PFSK-1 (cell line): Measurements from ENCODE around the gene PRSS21.
A peak's percentile ranks its signal among the peaks of the same experiment; 100 is the strongest.

Experiments
- FOXP2 ChIP-seq: optimal IDR thresholded peaks from 2 replicates; pipeline ENCODE3; 2011; ENCODE audit warnings: borderline replicate concordance, control low read depth, inconsistent platforms; ENCODE audit not compliant: insufficient read depth; ENCODE audit errors: extremely low read length, extremely low read depth
- POLR2AphosphoS5 ChIP-seq: IDR thresholded peaks from 2 replicates; pipeline ENCODE4 v1.6.1; 2012; ENCODE audit warnings: low read depth, mild to moderate bottlenecking, control low read depth, low read length, moderate library complexity
- SIN3A ChIP-seq: IDR thresholded peaks from 2 replicates; pipeline ENCODE4 v1.6.1; 2012; ENCODE audit warnings: mild to moderate bottlenecking, low read length, moderate library complexity, borderline replicate concordance; ENCODE audit not compliant: insufficient read depth
- TAF1 ChIP-seq: IDR thresholded peaks from 2 replicates; pipeline ENCODE4 v1.6.1; 2012; ENCODE audit warnings: low read length, control low read depth, borderline replicate concordance; ENCODE audit not compliant: insufficient read depth
- TF ChIP-seq, protein P1 (sequence below), 2 experiments: IDR thresholded peaks; 2 replicates each; pipeline versions ENCODE4 v1.6.1 to v1.8.0; 2011 to 2012; ENCODE audit warnings: low read depth in 2 of 2, low read length in 2 of 2, control low read depth in 1 of 2, inconsistent platforms in 1 of 2, mild to moderate bottlenecking in 1 of 2, moderate library complexity in 1 of 2; ENCODE audit not compliant: insufficient read depth in 1 of 2

PRSS21 gene

DNA sequence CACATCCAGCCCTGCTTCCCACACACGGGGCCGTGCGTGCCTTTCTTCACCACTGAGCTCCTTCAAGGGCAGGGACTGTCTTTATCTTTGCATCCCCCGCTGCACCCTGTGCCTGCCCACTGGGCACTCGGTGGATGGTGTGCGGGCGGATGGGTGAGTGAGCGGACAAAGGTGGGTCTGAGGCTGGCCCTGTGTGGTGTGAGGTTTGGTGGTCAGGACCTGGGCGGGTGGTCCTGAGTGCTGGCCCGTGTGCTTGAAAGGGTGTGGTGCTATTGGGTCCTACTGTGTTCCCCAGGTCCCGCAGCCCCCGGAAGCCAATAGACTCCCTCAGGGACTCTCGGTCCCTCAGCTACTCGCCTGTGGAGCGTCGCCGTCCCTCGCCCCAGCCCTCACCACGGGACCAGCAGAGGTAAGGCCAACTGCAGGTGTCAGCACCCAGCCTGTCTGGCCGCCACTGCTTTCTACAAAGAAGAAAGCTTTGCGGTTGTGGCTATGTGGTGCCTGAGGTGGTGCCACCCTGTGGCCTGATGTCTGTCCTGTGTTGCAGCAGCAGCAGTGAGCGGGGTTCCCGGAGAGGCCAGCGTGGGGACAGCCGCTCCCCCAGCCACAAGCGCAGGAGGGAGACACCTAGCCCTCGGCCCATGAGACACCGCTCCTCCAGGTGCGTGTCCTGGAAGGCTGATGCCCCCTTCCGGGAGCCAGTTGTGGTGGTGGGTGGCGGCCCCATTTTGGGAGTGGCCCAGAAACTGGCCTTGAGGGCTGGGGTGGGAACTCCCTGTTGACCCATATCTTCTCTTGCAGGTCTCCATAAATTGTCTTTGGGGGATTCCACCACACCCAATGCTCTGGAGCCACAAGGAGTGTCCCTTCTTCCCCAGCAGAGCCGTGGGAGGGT lies 46.7 kb upstream of the PRSS21 start:
- TF ChIP-seq, protein P1, sequence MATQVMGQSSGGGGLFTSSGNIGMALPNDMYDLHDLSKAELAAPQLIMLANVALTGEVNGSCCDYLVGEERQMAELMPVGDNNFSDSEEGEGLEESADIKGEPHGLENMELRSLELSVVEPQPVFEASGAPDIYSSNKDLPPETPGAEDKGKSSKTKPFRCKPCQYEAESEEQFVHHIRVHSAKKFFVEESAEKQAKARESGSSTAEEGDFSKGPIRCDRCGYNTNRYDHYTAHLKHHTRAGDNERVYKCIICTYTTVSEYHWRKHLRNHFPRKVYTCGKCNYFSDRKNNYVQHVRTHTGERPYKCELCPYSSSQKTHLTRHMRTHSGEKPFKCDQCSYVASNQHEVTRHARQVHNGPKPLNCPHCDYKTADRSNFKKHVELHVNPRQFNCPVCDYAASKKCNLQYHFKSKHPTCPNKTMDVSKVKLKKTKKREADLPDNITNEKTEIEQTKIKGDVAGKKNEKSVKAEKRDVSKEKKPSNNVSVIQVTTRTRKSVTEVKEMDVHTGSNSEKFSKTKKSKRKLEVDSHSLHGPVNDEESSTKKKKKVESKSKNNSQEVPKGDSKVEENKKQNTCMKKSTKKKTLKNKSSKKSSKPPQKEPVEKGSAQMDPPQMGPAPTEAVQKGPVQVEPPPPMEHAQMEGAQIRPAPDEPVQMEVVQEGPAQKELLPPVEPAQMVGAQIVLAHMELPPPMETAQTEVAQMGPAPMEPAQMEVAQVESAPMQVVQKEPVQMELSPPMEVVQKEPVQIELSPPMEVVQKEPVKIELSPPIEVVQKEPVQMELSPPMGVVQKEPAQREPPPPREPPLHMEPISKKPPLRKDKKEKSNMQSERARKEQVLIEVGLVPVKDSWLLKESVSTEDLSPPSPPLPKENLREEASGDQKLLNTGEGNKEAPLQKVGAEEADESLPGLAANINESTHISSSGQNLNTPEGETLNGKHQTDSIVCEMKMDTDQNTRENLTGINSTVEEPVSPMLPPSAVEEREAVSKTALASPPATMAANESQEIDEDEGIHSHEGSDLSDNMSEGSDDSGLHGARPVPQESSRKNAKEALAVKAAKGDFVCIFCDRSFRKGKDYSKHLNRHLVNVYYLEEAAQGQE (IDR thresholded peaks at IDR 0.05; ENCODE audit: insufficient read depth in 1 of 2, low read depth in 2 of 2, low read length in 2 of 2): no peak
- no peak for TF ChIP-seq TAF1
- TF ChIP-seq SIN3A: no peak
- no peak for TF ChIP-seq POLR2AphosphoS5

DNA sequence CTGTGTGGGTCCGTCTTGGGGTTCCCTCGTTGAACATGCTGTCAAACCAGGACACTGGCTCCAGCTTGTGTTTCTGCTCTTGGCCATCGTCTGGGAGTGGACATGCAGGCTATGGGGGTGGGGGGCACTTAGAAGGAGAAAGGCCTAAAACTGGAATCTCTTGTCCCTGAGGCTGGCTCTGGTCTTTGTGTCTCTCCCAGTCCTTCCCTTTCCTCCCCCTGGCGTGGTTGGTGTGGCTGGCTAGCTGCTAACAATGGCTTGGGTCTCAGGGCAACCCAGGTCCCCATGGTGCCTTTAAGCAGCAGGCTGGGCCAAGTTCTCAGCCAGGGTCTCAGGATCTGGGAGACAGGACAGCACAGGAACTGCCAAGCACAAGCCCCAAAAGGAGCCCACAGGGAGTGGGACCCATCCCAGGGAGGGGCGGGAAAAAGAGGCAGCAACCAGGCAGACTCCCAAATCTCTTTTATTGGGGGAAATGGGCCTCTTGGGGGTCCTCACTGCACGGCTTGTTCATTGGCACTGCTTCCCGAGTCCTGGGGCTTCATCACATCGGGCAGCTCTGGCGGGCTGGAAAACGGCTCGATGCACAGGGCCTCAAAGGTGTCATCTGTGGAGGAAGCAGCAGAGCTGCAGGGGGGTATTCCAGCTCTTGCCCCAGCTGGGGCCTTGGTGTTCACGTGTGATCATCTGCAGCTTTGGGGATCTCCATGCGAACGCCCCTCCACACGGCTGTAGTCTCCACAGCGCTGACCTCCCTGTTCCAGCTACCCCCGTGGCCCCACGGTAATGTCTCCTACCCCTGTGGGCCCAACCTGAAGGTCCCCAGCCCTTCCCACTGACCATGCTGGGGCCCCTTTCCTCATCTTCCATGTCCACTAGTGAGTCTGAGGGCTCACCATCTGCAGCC lies 45.3 kb upstream of the PRSS21 start:
- TF ChIP-seq POLR2AphosphoS5 (peak; percentile 35), TAF1 (no peak)

DNA sequence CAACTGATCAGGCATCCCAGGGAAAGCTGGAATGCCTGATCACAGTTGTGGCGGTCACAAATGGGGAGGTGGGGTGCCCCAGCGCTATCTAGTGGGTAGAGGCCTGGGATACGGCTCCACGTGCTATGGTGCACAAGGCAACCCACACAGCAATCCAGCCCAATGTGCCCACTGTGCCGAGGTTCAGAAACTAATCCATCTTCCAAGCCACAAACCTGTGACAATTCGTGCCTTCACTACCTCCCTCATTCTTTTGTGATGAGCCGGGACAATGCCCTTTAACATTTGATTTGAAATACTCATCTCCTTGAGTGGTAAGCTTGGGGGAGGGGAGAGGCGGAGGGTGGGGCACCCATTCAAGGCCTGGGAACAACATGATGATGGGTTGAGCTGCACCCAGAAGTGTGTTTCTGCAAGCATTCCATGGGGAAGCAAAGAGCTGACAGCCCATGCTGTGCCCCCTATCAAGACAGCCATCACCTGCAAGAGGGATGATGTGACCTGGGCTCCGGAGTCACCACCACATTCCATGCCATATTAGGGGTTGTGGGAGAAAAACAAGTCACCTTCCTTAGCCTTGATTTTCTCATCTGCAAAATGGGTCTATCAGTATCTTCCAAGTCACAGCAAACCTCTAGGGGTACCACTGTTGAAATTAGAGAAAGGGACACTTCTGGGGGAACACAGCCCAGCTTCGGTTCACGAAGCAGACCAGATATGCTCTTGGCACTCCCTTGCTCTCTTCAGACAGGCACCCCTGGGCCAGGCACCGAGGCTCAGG lies 43.7 kb upstream of the PRSS21 start:
- TF ChIP-seq TAF1: no peak
- no peak for TF ChIP-seq SIN3A

DNA sequence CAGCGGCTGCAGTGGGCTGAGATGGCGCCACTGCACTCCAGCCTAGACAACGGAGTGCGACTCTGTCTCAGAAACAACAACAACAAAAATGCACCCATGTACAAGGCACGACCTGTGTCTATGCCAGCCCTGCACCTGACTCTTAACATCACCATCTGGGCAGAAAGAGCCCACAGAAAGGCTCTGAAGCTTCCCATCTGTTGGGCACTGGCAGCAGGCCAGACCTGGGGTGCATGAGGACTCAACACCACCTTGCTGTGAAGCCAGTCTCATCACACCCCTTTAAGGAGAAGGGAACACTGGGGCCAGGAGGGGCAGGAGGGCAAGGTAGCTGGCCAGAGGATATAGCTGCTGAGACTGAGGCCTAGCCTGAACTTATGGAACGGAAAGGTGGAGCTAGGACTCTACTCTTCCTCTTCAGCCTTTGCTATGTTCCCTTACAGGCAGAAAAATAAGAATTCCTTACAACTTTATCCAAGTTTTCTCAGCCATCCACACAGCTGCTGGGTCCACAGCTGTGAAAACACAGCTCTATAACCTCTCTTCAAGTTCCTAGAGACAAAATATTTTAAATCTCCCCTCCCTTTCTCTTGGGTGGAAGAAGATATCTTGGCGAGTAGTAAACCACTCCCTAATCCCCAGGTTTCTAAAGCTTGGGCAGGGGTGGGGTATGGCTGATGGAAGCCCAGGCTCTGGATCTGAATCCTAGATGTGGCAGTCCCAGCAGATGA lies 42.7 kb upstream of the PRSS21 start:
- TF ChIP-seq POLR2AphosphoS5 (no peak), SIN3A (no peak), TAF1 (no peak), FOXP2 (no peak)
- TF ChIP-seq, protein P1 (IDR thresholded peaks at IDR 0.05; ENCODE audit: insufficient read depth in 1 of 2, low read depth in 2 of 2, low read length in 2 of 2): no peak

DNA sequence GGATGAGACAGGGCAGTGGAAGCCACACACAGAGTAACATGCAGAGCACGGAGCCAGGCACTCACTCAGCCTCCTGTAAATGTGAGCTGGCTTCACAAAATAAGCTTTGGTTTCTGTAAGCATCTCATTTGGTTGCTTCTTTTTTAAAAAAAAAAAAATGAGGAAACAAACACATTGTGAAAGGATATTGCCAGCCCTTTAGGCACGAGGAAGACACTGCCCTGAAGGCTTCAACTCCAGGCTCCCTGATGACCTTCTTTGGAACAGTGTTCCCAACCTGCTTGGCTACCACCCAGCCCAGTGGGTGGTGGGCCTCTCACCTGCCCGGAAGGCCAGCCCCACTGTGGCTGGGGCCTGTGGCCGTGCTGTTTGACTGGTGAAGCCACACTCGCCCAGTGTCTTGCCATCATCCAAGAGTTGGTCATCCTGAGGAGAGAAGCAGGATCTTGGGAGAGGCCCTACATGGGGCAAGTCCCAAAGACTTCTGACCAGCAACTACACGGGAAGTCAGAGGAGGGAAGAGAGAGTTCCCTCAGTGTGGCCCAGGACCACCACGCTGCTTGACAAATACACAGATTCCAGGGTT lies 41.8 kb upstream of the PRSS21 start:
- TF ChIP-seq TAF1: no peak

DNA sequence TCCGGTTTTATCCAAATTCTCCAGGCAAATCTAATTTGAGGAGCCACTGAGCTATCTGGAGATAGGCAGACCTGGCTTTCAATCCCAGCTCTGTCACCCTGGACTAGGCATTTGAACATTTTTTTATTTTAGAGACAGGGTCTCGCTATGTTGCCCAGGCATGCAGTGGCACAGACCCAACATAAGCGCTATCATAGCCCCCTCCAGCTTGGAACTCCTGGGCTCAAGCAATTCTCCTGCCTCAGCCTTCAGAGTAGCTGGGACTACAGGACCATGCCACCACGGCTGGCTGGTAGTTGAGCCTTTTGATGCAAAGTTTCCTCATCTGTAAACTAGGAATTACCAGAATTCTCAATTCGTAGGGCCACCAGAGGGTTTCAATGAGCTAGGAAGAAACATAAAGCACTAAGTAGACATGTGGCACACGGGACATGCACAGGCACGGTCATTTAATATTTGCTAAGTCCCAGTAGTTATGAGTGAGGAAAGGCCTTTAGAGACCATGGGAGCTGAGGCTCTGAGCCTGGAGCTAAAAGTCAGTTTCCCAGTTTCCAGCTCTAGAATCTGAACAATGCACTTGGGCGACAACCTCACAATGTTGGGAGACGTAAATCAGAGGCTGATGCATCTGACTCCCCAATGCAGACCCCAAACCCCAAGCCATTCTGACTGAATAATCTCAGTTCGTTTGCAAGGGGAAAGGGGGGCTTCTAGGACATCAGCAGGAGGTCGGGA lies 41.1 kb upstream of the PRSS21 start:
- TF ChIP-seq POLR2AphosphoS5: no peak
